SK-N-SH treated with all-trans-retinoic acid at 6 μM for 48 hours (cell line): ENCODE data around the gene HASPIN.

Experiments
- ATAC-seq: fragments of 200-7000 bp; cut with Tn5 transposase; 3 replicates; pipeline ENCODE4 v1.9.1; 2020; ENCODE audit warnings: mild to moderate bottlenecking, moderate library complexity
- ARNTL ChIP-seq: fragments of 450-650 bp; formaldehyde crosslinking; IDR thresholded peaks from 2 replicates; pipeline ENCODE4 v1.5.0; 2020; ENCODE audit warnings: low read depth, mild to moderate bottlenecking, moderate library complexity, borderline replicate concordance
- BACH2 ChIP-seq: fragments of 250-450 bp; sonication (Bioruptor Pico); IDR thresholded peaks from 2 replicates; pipeline ENCODE4 v1.9.0; 2021; ENCODE audit warnings: mild to moderate bottlenecking, borderline replicate concordance
- CSDC2 ChIP-seq: fragments of 250-450 bp; sonication (Bioruptor Pico); IDR thresholded peaks from 2 replicates; pipeline ENCODE4 v1.5.0; 2020; ENCODE audit warnings: mild to moderate bottlenecking, moderate library complexity
- ESRRG ChIP-seq: fragments of 250-450 bp; sonication (Bioruptor Pico); IDR thresholded peaks from 2 replicates; pipeline ENCODE4 v1.6.1; 2021; ENCODE audit warnings: mild to moderate bottlenecking
- GLIS3 ChIP-seq: fragments of 250-450 bp; sonication (Bioruptor Pico); IDR thresholded peaks from 2 replicates; pipeline ENCODE4 v1.5.0; 2020; ENCODE audit warnings: mild to moderate bottlenecking, moderate library complexity
- ISL1 ChIP-seq: fragments of 250-450 bp; sonication (Bioruptor Pico); IDR thresholded peaks from 2 replicates; pipeline ENCODE4 v2.1.2; 2022; ENCODE audit warnings: mild to moderate bottlenecking, moderate library complexity
- PATZ1 ChIP-seq: fragments of 250-450 bp; sonication (Bioruptor Pico); IDR thresholded peaks from 2 replicates; pipeline ENCODE4 v1.8.0; 2020; ENCODE audit warnings: mild to moderate bottlenecking, moderate library complexity, borderline replicate concordance
- PPARA ChIP-seq: fragments of 250-450 bp; sonication (Bioruptor Pico); IDR thresholded peaks from 2 replicates; pipeline ENCODE4 v1.5.0; 2020; ENCODE audit warnings: mild to moderate bottlenecking, borderline replicate concordance
- RARB ChIP-seq: fragments of 250-450 bp; sonication (Bioruptor Pico); IDR thresholded peaks from 2 replicates; pipeline ENCODE4 v1.8.0; 2021; ENCODE audit warnings: mild to moderate bottlenecking, moderate library complexity
- SNAI2 ChIP-seq: fragments of 250-450 bp; sonication (Bioruptor Pico); IDR thresholded peaks from 2 replicates; pipeline ENCODE4 v1.5.0; 2020; ENCODE audit warnings: mild to moderate bottlenecking, moderate library complexity
- TCF4 ChIP-seq: fragments of 250-450 bp; sonication (Bioruptor Pico); IDR thresholded peaks from 2 replicates; pipeline ENCODE4 v1.8.0; 2021; ENCODE audit warnings: mild to moderate bottlenecking, moderate library complexity, borderline replicate concordance
- TOX ChIP-seq: fragments of 250-450 bp; sonication (Bioruptor Pico); IDR thresholded peaks from 2 replicates; pipeline ENCODE4 v1.8.0; 2021; ENCODE audit warnings: mild to moderate bottlenecking, moderate library complexity, borderline replicate concordance
- ZC3H10 ChIP-seq: fragments of 250-450 bp; sonication (Bioruptor Pico); IDR thresholded peaks from 2 replicates; pipeline ENCODE4 v1.5.1; 2021; ENCODE audit warnings: mild to moderate bottlenecking, moderate library complexity
- ZFP3 ChIP-seq: fragments of 250-450 bp; sonication (Bioruptor Pico); IDR thresholded peaks from 2 replicates; pipeline ENCODE4 v1.5.0; 2020; ENCODE audit warnings: mild to moderate bottlenecking, moderate library complexity
- ZFP30 ChIP-seq: fragments of 450-650 bp; formaldehyde crosslinking; IDR thresholded peaks from 2 replicates; pipeline ENCODE4 v1.5.0; 2022; ENCODE audit warnings: mild to moderate bottlenecking, moderate library complexity
- ZNF565 ChIP-seq: fragments of 450-650 bp; formaldehyde crosslinking; conservative IDR thresholded peaks from 2 replicates; pipeline ENCODE4 v1.5.0; 2020; ENCODE audit warnings: low read depth, mild to moderate bottlenecking, moderate library complexity
- ZNF70 ChIP-seq: fragments of 450-650 bp; formaldehyde crosslinking; IDR thresholded peaks from 2 replicates; pipeline ENCODE4 v1.5.0; 2020; ENCODE audit warnings: mild to moderate bottlenecking, moderate library complexity
- ZNF8 ChIP-seq: fragments of 450-650 bp; formaldehyde crosslinking; IDR thresholded peaks from 2 replicates; pipeline ENCODE4 v1.5.0; 2020; ENCODE audit warnings: mild to moderate bottlenecking, moderate library complexity
- TF ChIP-seq, protein P1 (sequence below): fragments of 250-450 bp; sonication (Bioruptor Pico); IDR thresholded peaks from 2 replicates; pipeline ENCODE4 v1.5.1; 2021; ENCODE audit warnings: mild to moderate bottlenecking, moderate library complexity
- TF ChIP-seq, protein P2 (sequence below): fragments of 250-450 bp; sonication (Bioruptor Pico); IDR thresholded peaks from 2 replicates; pipeline ENCODE4 v1.8.0; 2021; ENCODE audit warnings: low read depth, mild to moderate bottlenecking, moderate library complexity, borderline replicate concordance

The HASPIN gene

GRCh38 chr17:3688852-3689261 lies 34.8 kb upstream of the HASPIN start:
- no peak for TF ChIP-seq SNAI2 (CRISPR knock-in tag)
- TF ChIP-seq ZFP30 (CRISPR knock-in tag): no peak
- TF ChIP-seq ESRRG (CRISPR knock-in tag): no peak
- no peak for TF ChIP-seq ZNF8 (CRISPR knock-in tag)
- no peak for TF ChIP-seq ISL1
- TF ChIP-seq ZNF565: no peak
- TF ChIP-seq, all 23 proteins: peak for 0
- no peak; the same call in 2 of the 3 replicates for ATAC-seq

GRCh38 chr17:3689262-3690093 lies 34.2 kb upstream of the HASPIN start:
- no peak for ATAC-seq
- TF ChIP-seq TOX: no peak
- no peak for TF ChIP-seq ZNF565
- no peak for TF ChIP-seq ZNF8 (CRISPR knock-in tag)
- no peak for TF ChIP-seq RARB (CRISPR knock-in tag)
- no peak for TF ChIP-seq ESRRG (CRISPR knock-in tag)
- no peak for TF ChIP-seq TCF4 (CRISPR knock-in tag)

GRCh38 chr17:3690094-3690715 lies 33.5 kb upstream of the HASPIN start:
- no peak; the same call in 2 of the 3 replicates for ATAC-seq
- TF ChIP-seq, protein P1, sequence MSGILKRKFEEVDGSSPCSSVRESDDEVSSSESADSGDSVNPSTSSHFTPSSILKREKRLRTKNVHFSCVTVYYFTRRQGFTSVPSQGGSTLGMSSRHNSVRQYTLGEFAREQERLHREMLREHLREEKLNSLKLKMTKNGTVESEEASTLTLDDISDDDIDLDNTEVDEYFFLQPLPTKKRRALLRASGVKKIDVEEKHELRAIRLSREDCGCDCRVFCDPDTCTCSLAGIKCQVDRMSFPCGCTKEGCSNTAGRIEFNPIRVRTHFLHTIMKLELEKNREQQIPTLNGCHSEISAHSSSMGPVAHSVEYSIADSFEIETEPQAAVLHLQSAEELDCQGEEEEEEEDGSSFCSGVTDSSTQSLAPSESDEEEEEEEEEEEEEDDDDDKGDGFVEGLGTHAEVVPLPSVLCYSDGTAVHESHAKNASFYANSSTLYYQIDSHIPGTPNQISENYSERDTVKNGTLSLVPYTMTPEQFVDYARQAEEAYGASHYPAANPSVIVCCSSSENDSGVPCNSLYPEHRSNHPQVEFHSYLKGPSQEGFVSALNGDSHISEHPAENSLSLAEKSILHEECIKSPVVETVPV (CRISPR knock-in tag): no peak
- TF ChIP-seq SNAI2 (CRISPR knock-in tag) (no peak), PPARA (CRISPR knock-in tag) (no peak), ZFP3 (no peak), ZFP30 (CRISPR knock-in tag) (no peak), ARNTL (CRISPR knock-in tag) (no peak), PATZ1 (no peak)
- TF ChIP-seq, protein P2, sequence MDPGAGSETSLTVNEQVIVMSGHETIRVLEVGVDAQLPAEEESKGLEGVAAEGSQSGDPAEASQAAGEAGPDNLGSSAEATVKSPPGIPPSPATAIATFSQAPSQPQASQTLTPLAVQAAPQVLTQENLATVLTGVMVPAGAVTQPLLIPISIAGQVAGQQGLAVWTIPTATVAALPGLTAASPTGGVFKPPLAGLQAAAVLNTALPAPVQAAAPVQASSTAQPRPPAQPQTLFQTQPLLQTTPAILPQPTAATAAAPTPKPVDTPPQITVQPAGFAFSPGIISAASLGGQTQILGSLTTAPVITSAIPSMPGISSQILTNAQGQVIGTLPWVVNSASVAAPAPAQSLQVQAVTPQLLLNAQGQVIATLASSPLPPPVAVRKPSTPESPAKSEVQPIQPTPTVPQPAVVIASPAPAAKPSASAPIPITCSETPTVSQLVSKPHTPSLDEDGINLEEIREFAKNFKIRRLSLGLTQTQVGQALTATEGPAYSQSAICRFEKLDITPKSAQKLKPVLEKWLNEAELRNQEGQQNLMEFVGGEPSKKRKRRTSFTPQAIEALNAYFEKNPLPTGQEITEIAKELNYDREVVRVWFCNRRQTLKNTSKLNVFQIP (CRISPR knock-in tag): no peak

DNA sequence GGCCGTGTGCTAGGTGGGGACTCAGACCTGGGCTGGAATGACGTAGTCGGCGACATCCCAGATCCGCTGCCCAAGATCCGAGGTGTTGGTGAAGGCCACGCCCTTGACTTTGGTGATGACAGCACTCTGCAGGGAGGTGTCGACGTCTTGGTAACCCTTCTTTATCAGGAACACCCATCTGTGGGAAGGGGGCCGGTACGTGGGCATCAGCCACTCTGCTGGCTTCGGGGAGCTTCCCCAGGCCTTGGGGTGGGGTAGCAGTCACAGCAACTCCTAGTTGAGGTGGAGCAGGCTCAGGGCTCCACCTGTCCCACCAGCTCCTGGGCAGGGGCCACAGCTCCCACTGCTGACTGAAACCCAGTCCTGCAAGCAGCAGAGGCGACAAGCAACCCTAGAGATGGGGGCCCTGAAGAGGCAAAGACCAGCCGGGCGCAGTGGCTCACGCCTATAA lies 32.1 kb upstream of the HASPIN start:
- TF ChIP-seq ESRRG (CRISPR knock-in tag) (no peak), BACH2 (CRISPR knock-in tag) (no peak), PPARA (CRISPR knock-in tag) (no peak), ZC3H10 (CRISPR knock-in tag) (no peak), TOX (no peak), ZNF565 (no peak), ZFP3 (no peak), GLIS3 (CRISPR knock-in tag) (no peak), RARB (CRISPR knock-in tag) (no peak), ARNTL (CRISPR knock-in tag) (no peak), PATZ1 (no peak), ZNF70 (no peak), ISL1 (no peak), ZNF8 (CRISPR knock-in tag) (no peak), CSDC2 (CRISPR knock-in tag) (no peak)
- TF ChIP-seq, protein P2 (CRISPR knock-in tag): no peak
- no peak for ATAC-seq
